ENCODE results near the gene WDR54. TPM values are rescaled to one million over a fixed set of nuclear protein-coding genes. Genes with fewer than 3 reads are reported as not detected.
"Not testable (repeated sequence)": the region's sequence is repeated elsewhere in the genome, so short reads cannot be mapped to it uniquely, and the experiment has no call there.

The WDR54 gene
- total RNA-seq, 4 donors from 2014 or later, result 12.3 to 19.7 (median 16.3) TPM; not detected in 1

- Histone ChIP-seq H3K27ac (peak overlapping the region; percentile 68 to 79), H3K27me3 (no peaks in the 10 kb centered on the region), H3K36me3 (no peaks in the 10 kb centered on the region), H3K4me3 (peak overlapping the region; percentile 66 to 70), H3K4me1 (peaks cover 3 to 19% of the 10 kb centered on the region in 2 donors), H3K9me3 (no peaks in the 10 kb centered on the region)
- DNase-seq, result no peak
- intact Hi-C loops (cut with DNase I; ENCODE audit: low total_unique reads), result no loop called here
- TF ChIP-seq POLR2A (IDR thresholded peaks at IDR 0.05) (no peak), CTCF (IDR thresholded peaks at IDR 0.05) (no peak)
Observed at GRCh38 chr2:74458938-74459363, 37.4 kb downstream of the WDR54 start.

GRCh38 chr2:74459503-74460118 lies 38.1 kb downstream of the WDR54 start:
- DNase-seq; H3K27ac ChIP-seq; H3K36me3 ChIP-seq; intact Hi-C loops (cut with DNase I; ENCODE audit: low total_unique reads); H3K27me3 ChIP-seq; H3K9me3 ChIP-seq; H3K4me3 ChIP-seq: not testable (repeated sequence)
- H3K4me1 ChIP-seq, result peaks cover 7 to 25% of the 10 kb centered on the region in 2 donors

- H3K9me3 ChIP-seq; H3K36me3 ChIP-seq; DNase-seq; intact Hi-C loops (cut with DNase I; ENCODE audit: low total_unique reads); H3K27me3 ChIP-seq; H3K4me3 ChIP-seq; H3K27ac ChIP-seq: not testable (repeated sequence)
- peaks cover 7 to 24% of the 10 kb centered on the region in 2 donors for H3K4me1 ChIP-seq
Observed at GRCh38 chr2:74460187-74460586, 38.7 kb downstream of the WDR54 start.

- Histone ChIP-seq H3K4me1 (peaks cover 7 to 16% of the 10 kb centered on the region in 2 donors), H3K9me3 (no peaks in the 10 kb centered on the region), H3K27me3 (no peaks in the 10 kb centered on the region), H3K36me3 (no peaks in the 10 kb centered on the region), H3K4me3 (no peak overlapping the region), H3K27ac (no peak overlapping the region)
- intact Hi-C loops (cut with DNase I; ENCODE audit: low total_unique reads), result no loop called here
- DNase-seq, result no peak
- TF ChIP-seq POLR2A (IDR thresholded peaks at IDR 0.05) (no peak), CTCF (IDR thresholded peaks at IDR 0.05) (no peak)
Observed at GRCh38 chr2:74461187-74462053, 39.9 kb downstream of the WDR54 start.

- Histone ChIP-seq H3K9me3 (no peaks in the 10 kb centered on the region), H3K27me3 (no peaks in the 10 kb centered on the region), H3K27ac (no peak overlapping the region), H3K4me3 (no peak overlapping the region), H3K4me1 (peaks cover 4 to 8% of the 10 kb centered on the region in 2 donors), H3K36me3 (no peaks in the 10 kb centered on the region)
- no peak for DNase-seq
- intact Hi-C loops (cut with DNase I; ENCODE audit: low total_unique reads), result no loop called here
- no peak for TF ChIP-seq CTCF (IDR thresholded peaks at IDR 0.05)
- no peak for TF ChIP-seq POLR2A (IDR thresholded peaks at IDR 0.05)
Observed at GRCh38 chr2:74462054-74462785, 40.7 kb downstream of the WDR54 start.

GRCh38 chr2:74462786-74463105 lies 41.2 kb downstream of the WDR54 start:
- no peak for DNase-seq
- TF ChIP-seq POLR2A (IDR thresholded peaks at IDR 0.05) (no peak), CTCF (IDR thresholded peaks at IDR 0.05) (no peak)
- no peak overlapping the region for H3K27ac ChIP-seq
- no peaks in the 10 kb centered on the region for H3K36me3 ChIP-seq
- no peaks in the 10 kb centered on the region for H3K9me3 ChIP-seq
- no peak overlapping the region for H3K4me3 ChIP-seq
- intact Hi-C loops (cut with DNase I; ENCODE audit: low total_unique reads), result no loop called here
- peaks cover 4 to 7% of the 10 kb centered on the region in 2 donors for H3K4me1 ChIP-seq
- no peaks in the 10 kb centered on the region for H3K27me3 ChIP-seq

All from uterus (tissue), 4 donors.